Muscle layer of colon (tissue), 2 donors: ENCODE data around the gene BMI1.

Source experiments
- H3K27ac ChIP-seq: one replicate; pipeline ENCODE4 v1.7.0; 2013; ENCODE audit warnings: low read depth, mild to moderate bottlenecking, low read length, moderate library complexity
- H3K27me3 ChIP-seq, 2 donors: one replicate each; pipeline ENCODE4 v1.7.0; 2013; ENCODE audit warnings: low read length in 2 of 2, mild to moderate bottlenecking in 2 of 2; ENCODE audit not compliant: insufficient read depth in 2 of 2, control insufficient read depth in 1 of 2
- H3K36me3 ChIP-seq: one replicate; pipeline ENCODE4 v1.7.0; 2013; ENCODE audit warnings: mild to moderate bottlenecking, low read length; ENCODE audit not compliant: insufficient read depth
- H3K4me1 ChIP-seq: one replicate; pipeline ENCODE4 v1.7.0; 2013; ENCODE audit warnings: mild to moderate bottlenecking, low read length; ENCODE audit not compliant: insufficient read depth
- H3K4me3 ChIP-seq, 2 donors: one replicate each; pipeline ENCODE4 v1.7.0; 2013; ENCODE audit warnings: low read length in 2 of 2, low read depth in 1 of 2, mild to moderate bottlenecking in 1 of 2, moderate library complexity in 1 of 2
- H3K9ac ChIP-seq: one replicate; pipeline ENCODE4 v1.7.0; 2013; ENCODE audit warnings: low read length
- H3K9me3 ChIP-seq: one replicate; pipeline ENCODE4 v1.7.0; 2013; ENCODE audit warnings: mild to moderate bottlenecking, low read length
- donor health status: abdominal sarcoma.
- donor health status: Adenocarcinoma of cecum.

The BMI1 gene

GRCh38 chr10:22320591-22321155 lies at the start of gene BMI1:
Gene BMI1 (plus strand): TSS chr10:22321099. CDS start chr10:22326450, 5,351 bp downstream.
- Histone ChIP-seq H3K4me3 (peak within 1 kb of the TSS; percentile 70 to 89), H3K9me3 (no peaks in the 10 kb centered on the region), H3K27me3 (peaks cover 0 to 7% of the 10 kb centered on the region in 2 donors), H3K36me3 (no peaks in the 10 kb centered on the region), H3K4me1 (peaks cover 59% of the 10 kb centered on the region), H3K9ac (peak within 1 kb of the TSS; percentile 58), H3K27ac (peak within 1 kb of the TSS; percentile 96)

GRCh38 chr10:22271786-22272185 lies 49.1 kb upstream of the BMI1 start:
- no peaks in the 10 kb centered on the region for H3K9me3 ChIP-seq
- H3K27ac ChIP-seq = no peak overlapping the region
- no peaks in the 10 kb centered on the region for H3K27me3 ChIP-seq
- H3K4me1 ChIP-seq = no peaks in the 10 kb centered on the region
- no peak overlapping the region for H3K9ac ChIP-seq
- H3K4me3 ChIP-seq = no peak overlapping the region
- H3K36me3 ChIP-seq = no peaks in the 10 kb centered on the region

- Histone ChIP-seq H3K27me3 (no peaks in the 10 kb centered on the region), H3K36me3 (no peaks in the 10 kb centered on the region), H3K4me3 (no peak overlapping the region), H3K9ac (no peak overlapping the region), H3K4me1 (no peaks in the 10 kb centered on the region), H3K9me3 (no peaks in the 10 kb centered on the region), H3K27ac (no peak overlapping the region)
Measured at GRCh38 chr10:22278441-22278782, 42.5 kb upstream of the BMI1 start.

- Histone ChIP-seq H3K27ac (no peak overlapping the region), H3K27me3 (no peaks in the 10 kb centered on the region), H3K9me3 (no peaks in the 10 kb centered on the region), H3K36me3 (no peaks in the 10 kb centered on the region), H3K4me3 (no peak overlapping the region), H3K4me1 (no peaks in the 10 kb centered on the region), H3K9ac (no peak overlapping the region)
Measured at GRCh38 chr10:22280078-22280477, 40.8 kb upstream of the BMI1 start.

GRCh38 chr10:22285130-22285529 lies 35.8 kb upstream of the BMI1 start:
- H3K4me1 ChIP-seq = no peaks in the 10 kb centered on the region
- H3K9me3 ChIP-seq = no peaks in the 10 kb centered on the region
- H3K4me3 ChIP-seq = no peak overlapping the region
- H3K27me3 ChIP-seq = no peaks in the 10 kb centered on the region
- no peak overlapping the region for H3K27ac ChIP-seq
- no peak overlapping the region for H3K9ac ChIP-seq
- H3K36me3 ChIP-seq = no peaks in the 10 kb centered on the region

- H3K27ac ChIP-seq = no peak overlapping the region
Measured at GRCh38 chr10:22293747-22294404, 27.0 kb upstream of the BMI1 start.

GRCh38 chr10:22294694-22295093 lies 26.2 kb upstream of the BMI1 start:
- no peaks in the 10 kb centered on the region for H3K4me1 ChIP-seq
- H3K27me3 ChIP-seq = no peaks in the 10 kb centered on the region
- H3K27ac ChIP-seq = no peak overlapping the region
- no peak overlapping the region for H3K4me3 ChIP-seq
- no peak overlapping the region for H3K9ac ChIP-seq
- no peaks in the 10 kb centered on the region for H3K36me3 ChIP-seq
- H3K9me3 ChIP-seq = no peaks in the 10 kb centered on the region

More at GRCh38 chr10:22293747-22294404, 27.0 kb upstream of the BMI1 start:
- H3K36me3 ChIP-seq = no peaks in the 10 kb centered on the region
- H3K9ac ChIP-seq = no peak overlapping the region
- no peaks in the 10 kb centered on the region for H3K9me3 ChIP-seq
- H3K27me3 ChIP-seq = no peaks in the 10 kb centered on the region
- H3K4me3 ChIP-seq = no peak overlapping the region
- H3K4me1 ChIP-seq = no peaks in the 10 kb centered on the region

GRCh38 chr10:22301193-22301592 lies 19.7 kb upstream of the BMI1 start:
- H3K27ac ChIP-seq = no peak overlapping the region
- no peak overlapping the region for H3K4me3 ChIP-seq
- H3K4me1 ChIP-seq = no peaks in the 10 kb centered on the region
- no peaks in the 10 kb centered on the region for H3K36me3 ChIP-seq
- no peaks in the 10 kb centered on the region for H3K27me3 ChIP-seq
- H3K9me3 ChIP-seq = no peaks in the 10 kb centered on the region
- H3K9ac ChIP-seq = no peak overlapping the region

- no peaks in the 10 kb centered on the region for H3K36me3 ChIP-seq
- no peak overlapping the region for H3K9ac ChIP-seq
- no peak overlapping the region for H3K27ac ChIP-seq
- no peak overlapping the region for H3K4me3 ChIP-seq
- H3K9me3 ChIP-seq = no peaks in the 10 kb centered on the region
- H3K27me3 ChIP-seq = no peaks in the 10 kb centered on the region
- H3K4me1 ChIP-seq = no peaks in the 10 kb centered on the region
Measured at GRCh38 chr10:22303461-22303860, 17.4 kb upstream of the BMI1 start.

- Histone ChIP-seq H3K36me3 (no peaks in the 10 kb centered on the region), H3K9ac (no peak overlapping the region), H3K9me3 (no peaks in the 10 kb centered on the region), H3K4me1 (no peaks in the 10 kb centered on the region), H3K27me3 (no peaks in the 10 kb centered on the region), H3K27ac (no peak overlapping the region), H3K4me3 (no peak overlapping the region)
Measured at GRCh38 chr10:22305721-22306120, 15.2 kb upstream of the BMI1 start.

GRCh38 chr10:22308390-22308789 lies 12.5 kb upstream of the BMI1 start:
- Histone ChIP-seq H3K27ac (no peak overlapping the region), H3K27me3 (no peaks in the 10 kb centered on the region), H3K9ac (no peak overlapping the region), H3K36me3 (no peaks in the 10 kb centered on the region), H3K4me1 (no peaks in the 10 kb centered on the region), H3K9me3 (no peaks in the 10 kb centered on the region), H3K4me3 (no peak overlapping the region)
